DMS79 treated with DMSO at 0.1 percent for 48 hours (cell line): ENCODE data around the gene DCUN1D5.
A peak's percentile ranks its signal among the peaks of the same experiment; 100 is the strongest.

Source experiments
- DNase-seq: peaks from one replicate; lab custom pipeline; 2025; lab: John Stamatoyannopoulos, UW

The DCUN1D5 gene

GRCh38 chr11:103091801-103092524 is at the start of gene DCUN1D5:
DCUN1D5 (minus strand) TSS chr11:103092160; CDS start chr11:103091872, 288 bp downstream.
- DNase-seq: peak; percentile 85

- DNase-seq: no peak
Observed at GRCh38 chr11:103125462-103125861, 33.5 kb upstream of the DCUN1D5 start.

GRCh38 chr11:103114836-103115235 is 22.9 kb upstream of the DCUN1D5 start:
- no peak for DNase-seq

GRCh38 chr11:103112364-103112763 is 20.4 kb upstream of the DCUN1D5 start:
- DNase-seq: no peak

GRCh38 chr11:103111400-103111799 is 19.4 kb upstream of the DCUN1D5 start:
- no peak for DNase-seq

GRCh38 chr11:103110391-103110790 is 18.4 kb upstream of the DCUN1D5 start:
- DNase-seq: no peak

- no peak for DNase-seq
Observed at GRCh38 chr11:103109818-103110388, 17.9 kb upstream of the DCUN1D5 start.

GRCh38 chr11:103108933-103109817 is 17.2 kb upstream of the DCUN1D5 start, which contains the start of gene DYNC2H1:
DYNC2H1 (plus strand) TSS chr11:103109426; CDS start chr11:103109575, 149 bp downstream.
- peak; percentile 85 for DNase-seq

GRCh38 chr11:103097279-103097678 is 5.3 kb upstream of the DCUN1D5 start:
- DNase-seq: no peak

GRCh38 chr11:103091064-103091800 is 728 bp downstream of the DCUN1D5 start:
- peak; percentile 68 for DNase-seq

- no peak for DNase-seq
Observed at GRCh38 chr11:103086461-103086860, 5.5 kb downstream of the DCUN1D5 start.

- DNase-seq: no peak
Observed at GRCh38 chr11:103085758-103086365, 6.1 kb downstream of the DCUN1D5 start.

- DNase-seq: no peak
Observed at GRCh38 chr11:103079833-103080232, 12.1 kb downstream of the DCUN1D5 start.

GRCh38 chr11:103078710-103079109 is 13.2 kb downstream of the DCUN1D5 start:
- no peak for DNase-seq

GRCh38 chr11:103077554-103077953 is 14.4 kb downstream of the DCUN1D5 start:
- no peak for DNase-seq

GRCh38 chr11:103076361-103076760 is 15.6 kb downstream of the DCUN1D5 start:
- no peak for DNase-seq

GRCh38 chr11:103071008-103071407 is 21.0 kb downstream of the DCUN1D5 start:
- DNase-seq: no peak

- no peak for DNase-seq
Observed at GRCh38 chr11:103070142-103070541, 21.8 kb downstream of the DCUN1D5 start.

- DNase-seq: no peak
Observed at GRCh38 chr11:103069367-103069766, 22.6 kb downstream of the DCUN1D5 start.

- DNase-seq: no peak
Observed at GRCh38 chr11:103067118-103067517, 24.8 kb downstream of the DCUN1D5 start.

GRCh38 chr11:103061656-103062055 is 30.3 kb downstream of the DCUN1D5 start:
- no peak for DNase-seq
